Hepatocyte (in vitro differentiated cells): Measurements from ENCODE around the gene PCA3.

ENCODE experiments used
- EZH2 ChIP-seq: fragments of 200-600 bp; sonication (generic); IDR thresholded peaks from 2 replicates; pipeline ENCODE4 v1.6.1; 2016; ENCODE audit warnings: antibody characterized with exemption, mild to moderate bottlenecking, borderline replicate concordance
- TF ChIP-seq, protein P1 (sequence below): fragments of 200-600 bp; sonication (generic); IDR thresholded peaks from 2 replicates; pipeline ENCODE4 v1.5.1; 2016; ENCODE audit warnings: antibody characterized with exemption, mild to moderate bottlenecking; ENCODE audit not compliant: poor library complexity

DNA sequence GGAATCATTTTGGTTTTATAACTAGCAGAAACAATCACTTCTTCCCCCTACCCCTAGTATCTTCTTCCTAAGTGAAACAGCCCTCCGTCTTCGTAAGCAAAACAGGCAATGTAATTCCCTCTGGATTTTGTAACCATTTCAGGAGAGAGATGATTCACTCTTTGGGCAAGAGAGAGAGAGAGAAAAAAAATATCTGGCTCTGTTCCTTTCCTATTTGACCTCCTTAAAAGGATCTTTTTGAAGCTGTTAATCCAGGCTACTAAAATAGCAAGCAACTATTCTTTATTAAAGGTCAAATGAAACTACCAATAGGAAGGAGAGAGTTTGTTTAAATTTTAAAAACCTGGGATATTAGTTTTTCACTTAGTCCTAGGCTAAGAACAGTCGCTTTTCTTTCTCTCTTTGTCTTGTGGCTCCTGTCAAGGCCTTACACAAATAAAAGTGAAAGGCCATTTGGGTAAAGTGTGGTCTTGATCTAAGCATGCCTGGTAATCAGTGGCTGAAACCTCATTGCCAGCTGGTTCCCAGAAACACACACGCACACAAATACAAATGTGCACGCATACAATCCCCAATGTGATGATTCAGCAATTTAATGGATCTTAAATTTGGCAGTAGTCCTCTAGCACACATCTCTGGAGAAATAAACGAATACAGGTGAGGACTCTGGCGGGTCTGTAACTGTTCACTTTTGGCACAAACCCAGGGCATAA lies 71.5 kb downstream of the PCA3 start:
- TF ChIP-seq, protein P1, sequence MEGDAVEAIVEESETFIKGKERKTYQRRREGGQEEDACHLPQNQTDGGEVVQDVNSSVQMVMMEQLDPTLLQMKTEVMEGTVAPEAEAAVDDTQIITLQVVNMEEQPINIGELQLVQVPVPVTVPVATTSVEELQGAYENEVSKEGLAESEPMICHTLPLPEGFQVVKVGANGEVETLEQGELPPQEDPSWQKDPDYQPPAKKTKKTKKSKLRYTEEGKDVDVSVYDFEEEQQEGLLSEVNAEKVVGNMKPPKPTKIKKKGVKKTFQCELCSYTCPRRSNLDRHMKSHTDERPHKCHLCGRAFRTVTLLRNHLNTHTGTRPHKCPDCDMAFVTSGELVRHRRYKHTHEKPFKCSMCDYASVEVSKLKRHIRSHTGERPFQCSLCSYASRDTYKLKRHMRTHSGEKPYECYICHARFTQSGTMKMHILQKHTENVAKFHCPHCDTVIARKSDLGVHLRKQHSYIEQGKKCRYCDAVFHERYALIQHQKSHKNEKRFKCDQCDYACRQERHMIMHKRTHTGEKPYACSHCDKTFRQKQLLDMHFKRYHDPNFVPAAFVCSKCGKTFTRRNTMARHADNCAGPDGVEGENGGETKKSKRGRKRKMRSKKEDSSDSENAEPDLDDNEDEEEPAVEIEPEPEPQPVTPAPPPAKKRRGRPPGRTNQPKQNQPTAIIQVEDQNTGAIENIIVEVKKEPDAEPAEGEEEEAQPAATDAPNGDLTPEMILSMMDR = no peak
- no peak for TF ChIP-seq EZH2
